Calu3 (cell line): ENCODE results near the gene FBXO40. TPM values are rescaled to one million over a fixed set of nuclear protein-coding genes. Genes with fewer than 3 reads are reported as not detected.
A peak's percentile ranks its signal among the peaks of the same experiment; 100 is the strongest.

Experiments used
- Bru-seq: library from RNA; stranded (reverse); fragments of 400-500 nt; gene quantifications from one replicate; lab custom pipeline; 2021; lab: Mats Ljungman, UMichigan
- BruChase-seq, 2 experiments: library from RNA; stranded (reverse); fragments of 400-500 nt; gene quantifications; one replicate each; lab custom pipeline; 2021; lab: Mats Ljungman, UMichigan
- BruUV-seq: library from RNA; stranded (reverse); fragments of 400-500 nt; replicated peaks from 2 replicates; lab custom pipeline; 2021; lab: Mats Ljungman, UMichigan
- CTCF ChIA-PET: fragments of 300-600 bp; sonication (Branson Sonifier 250); formaldehyde crosslinking; loops from one replicate; lab custom pipeline; 2022; ENCODE audit warnings: antibody characterized with exemption; lab: Charles Lee
- DNase-seq: peaks from one replicate; pipeline ENCODE4 v3.0.0; 2022
- H3K27ac Mint-ChIP-seq: one replicate; pipeline ENCODE4 v1.8.0; 2022; ENCODE audit warnings: mixed read lengths; ENCODE audit not compliant: unreplicated experiment
- H3K27me3 Mint-ChIP-seq: one replicate; pipeline ENCODE4 v1.8.0; 2022; ENCODE audit warnings: mixed read lengths; ENCODE audit not compliant: unreplicated experiment
- H3K36me3 Mint-ChIP-seq: one replicate; pipeline ENCODE4 v1.8.0; 2022; ENCODE audit warnings: mild to moderate bottlenecking, moderate library complexity, mixed read lengths; ENCODE audit not compliant: insufficient read depth, unreplicated experiment
- H3K4me1 Mint-ChIP-seq: one replicate; pipeline ENCODE4 v1.8.0; 2022; ENCODE audit warnings: mild to moderate bottlenecking, low read depth, mixed read lengths; ENCODE audit not compliant: unreplicated experiment
- H3K4me3 Mint-ChIP-seq: one replicate; pipeline ENCODE4 v1.8.0; 2022; ENCODE audit warnings: mild to moderate bottlenecking, low read depth, moderate library complexity, mixed read lengths; ENCODE audit not compliant: unreplicated experiment
- H3K9me3 Mint-ChIP-seq: one replicate; pipeline ENCODE4 v1.8.0; 2022; ENCODE audit warnings: low read depth, mixed read lengths; ENCODE audit not compliant: unreplicated experiment
- intact Hi-C: fragments of 100-400 bp; cut with micrococcal nuclease; formaldehyde crosslinking; loops from one replicate; pipeline ENCODE4 v1.10.0; 2022; ENCODE audit not compliant: unreplicated experiment
- long read RNA-seq: library from polyadenylated mRNA; stranded (forward); transcript quantifications from one replicate; pipeline ENCODE4 v2.0.0, GENCODE V29; 2022
- total RNA-seq: library from RNA; stranded (reverse); gene quantifications from 2 replicates; pipeline ENCODE4 v1.2.3, GENCODE V29; 2022
- TF ChIP-seq, protein P1 (sequence below): fragments of 200-600 bp; IDR thresholded peaks from one replicate; pipeline ENCODE4 v1.8.0; 2022; ENCODE audit warnings: antibody characterized with exemption; ENCODE audit not compliant: unreplicated experiment

Gene FBXO40, protein sequence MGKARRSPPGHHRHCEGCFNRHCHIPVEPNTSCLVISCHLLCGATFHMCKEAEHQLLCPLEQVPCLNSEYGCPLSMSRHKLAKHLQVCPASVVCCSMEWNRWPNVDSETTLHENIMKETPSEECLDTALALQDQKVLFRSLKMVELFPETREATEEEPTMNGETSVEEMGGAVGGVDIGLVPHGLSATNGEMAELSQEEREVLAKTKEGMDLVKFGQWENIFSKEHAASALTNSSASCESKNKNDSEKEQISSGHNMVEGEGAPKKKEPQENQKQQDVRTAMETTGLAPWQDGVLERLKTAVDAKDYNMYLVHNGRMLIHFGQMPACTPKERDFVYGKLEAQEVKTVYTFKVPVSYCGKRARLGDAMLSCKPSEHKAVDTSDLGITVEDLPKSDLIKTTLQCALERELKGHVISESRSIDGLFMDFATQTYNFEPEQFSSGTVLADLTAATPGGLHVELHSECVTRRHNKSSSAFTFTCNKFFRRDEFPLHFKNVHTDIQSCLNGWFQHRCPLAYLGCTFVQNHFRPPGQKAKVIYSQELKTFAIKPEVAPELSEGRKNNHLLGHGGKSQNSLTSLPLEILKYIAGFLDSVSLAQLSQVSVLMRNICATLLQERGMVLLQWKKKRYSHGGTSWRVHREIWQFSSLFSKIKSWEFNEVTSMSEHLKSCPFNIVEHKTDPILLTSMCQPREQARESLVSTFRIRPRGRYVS
- not detected in 2 replicates for total RNA-seq
- Bru-seq, nascent RNA, result not detected
- BruChase-seq, experiment 1, labeled RNA remaining after a 6-hour chase, result not detected
- BruChase-seq, experiment 2, labeled RNA remaining after a 2-hour chase, result not detected
- long read RNA-seq, partial matches to known transcripts, result 0 of 1 reads
- long read RNA-seq, other reads (novel, unspliced or antisense), result 1 of 1 reads

DNA sequence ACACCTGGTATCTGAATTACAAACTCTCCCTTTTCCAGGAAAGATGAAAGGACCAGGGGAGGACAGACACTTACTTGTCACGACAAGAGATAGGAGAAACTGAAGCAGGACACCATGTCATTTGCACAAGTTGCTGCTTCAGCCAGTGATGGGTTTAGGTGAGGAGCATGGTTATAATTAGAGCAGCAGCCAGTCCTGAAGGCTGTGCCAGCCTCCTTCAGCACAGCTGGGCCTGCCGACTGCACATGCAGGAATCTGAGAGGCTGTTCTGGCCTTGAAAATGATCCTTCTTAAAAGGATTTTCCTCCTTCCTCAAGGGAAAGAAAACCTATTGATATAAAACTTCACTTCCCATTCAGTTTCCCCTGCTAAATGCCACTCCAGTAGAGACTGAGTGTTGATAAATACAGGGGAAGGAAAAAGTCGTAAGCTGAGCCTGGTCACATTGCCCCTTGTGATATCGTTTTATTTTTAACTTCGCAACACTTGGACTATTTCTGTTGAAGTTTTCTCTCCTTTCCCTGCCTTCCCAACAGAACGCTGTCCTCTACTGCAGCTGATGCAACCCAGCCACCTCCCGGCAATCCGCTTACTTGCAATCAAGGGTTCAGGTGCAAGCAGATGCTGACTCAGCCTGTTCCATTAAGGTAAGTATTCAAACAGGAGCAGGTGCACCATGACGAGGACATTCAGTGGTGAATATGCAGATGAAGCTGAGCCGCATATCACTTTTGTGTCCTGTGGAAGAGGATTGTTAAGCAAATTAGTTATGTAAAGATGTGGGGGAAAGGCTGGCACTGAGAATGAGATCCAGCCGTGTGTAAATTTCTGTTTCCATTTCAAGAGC, at the start of gene FBXO40:
FBXO40 (plus strand) TSS at position 524 of the 847 bp plus-strand sequence. CDS start 27,197 bp downstream, outside the sequence.
- H3K4me1 Mint-ChIP-seq, result no peaks in the 10 kb centered on the region

GRCh38 chr3:121545049-121545573, 48.1 kb upstream of the FBXO40 start:
- CTCF ChIA-PET, result interaction anchor here (1.0 kb wide), 1 partner anchor 31 kb away, joined by 4 read pairs; no protein-coding TSS in a partner anchor
- DNase-seq, result no peak
- no peaks in the 10 kb centered on the region for H3K27me3 Mint-ChIP-seq
- H3K4me3 Mint-ChIP-seq, result peak overlapping the region; percentile 83
- H3K4me1 Mint-ChIP-seq, result peaks cover 7% of the 10 kb centered on the region
- no TSS peak for BruUV-seq
- H3K9me3 Mint-ChIP-seq, result no peaks in the 10 kb centered on the region
- peak overlapping the region; percentile 91 for H3K27ac Mint-ChIP-seq
- intact Hi-C loops, result loop anchor here (5.0 to 10.0 kb wide), 5 partner anchors 200 to 810 kb away; partner anchors contain the start of genes EAF2, GOLGB1 and IQCB1
- TF ChIP-seq, protein P1, sequence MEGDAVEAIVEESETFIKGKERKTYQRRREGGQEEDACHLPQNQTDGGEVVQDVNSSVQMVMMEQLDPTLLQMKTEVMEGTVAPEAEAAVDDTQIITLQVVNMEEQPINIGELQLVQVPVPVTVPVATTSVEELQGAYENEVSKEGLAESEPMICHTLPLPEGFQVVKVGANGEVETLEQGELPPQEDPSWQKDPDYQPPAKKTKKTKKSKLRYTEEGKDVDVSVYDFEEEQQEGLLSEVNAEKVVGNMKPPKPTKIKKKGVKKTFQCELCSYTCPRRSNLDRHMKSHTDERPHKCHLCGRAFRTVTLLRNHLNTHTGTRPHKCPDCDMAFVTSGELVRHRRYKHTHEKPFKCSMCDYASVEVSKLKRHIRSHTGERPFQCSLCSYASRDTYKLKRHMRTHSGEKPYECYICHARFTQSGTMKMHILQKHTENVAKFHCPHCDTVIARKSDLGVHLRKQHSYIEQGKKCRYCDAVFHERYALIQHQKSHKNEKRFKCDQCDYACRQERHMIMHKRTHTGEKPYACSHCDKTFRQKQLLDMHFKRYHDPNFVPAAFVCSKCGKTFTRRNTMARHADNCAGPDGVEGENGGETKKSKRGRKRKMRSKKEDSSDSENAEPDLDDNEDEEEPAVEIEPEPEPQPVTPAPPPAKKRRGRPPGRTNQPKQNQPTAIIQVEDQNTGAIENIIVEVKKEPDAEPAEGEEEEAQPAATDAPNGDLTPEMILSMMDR, result no peak
- peaks cover 22% of the 10 kb centered on the region for H3K36me3 Mint-ChIP-seq

More for the DNA sequence above, at the start of gene FBXO40:
- H3K4me3 Mint-ChIP-seq, result no peak within 1 kb of the TSS
- H3K27ac Mint-ChIP-seq, result no peak within 1 kb of the TSS
- peaks cover 5% of the 10 kb centered on the region for H3K36me3 Mint-ChIP-seq
- no peak for DNase-seq
- H3K27me3 Mint-ChIP-seq, result no peaks in the 10 kb centered on the region
- CTCF ChIA-PET, result interaction anchor here (0.7 kb wide), 1 partner anchor 747 kb away, joined by 3 read pairs; no protein-coding TSS in a partner anchor
- TF ChIP-seq, protein P1, result no peak
- H3K9me3 Mint-ChIP-seq, result no peaks in the 10 kb centered on the region
- no TSS peak for BruUV-seq
- intact Hi-C loops, result no loop called here

DNA sequence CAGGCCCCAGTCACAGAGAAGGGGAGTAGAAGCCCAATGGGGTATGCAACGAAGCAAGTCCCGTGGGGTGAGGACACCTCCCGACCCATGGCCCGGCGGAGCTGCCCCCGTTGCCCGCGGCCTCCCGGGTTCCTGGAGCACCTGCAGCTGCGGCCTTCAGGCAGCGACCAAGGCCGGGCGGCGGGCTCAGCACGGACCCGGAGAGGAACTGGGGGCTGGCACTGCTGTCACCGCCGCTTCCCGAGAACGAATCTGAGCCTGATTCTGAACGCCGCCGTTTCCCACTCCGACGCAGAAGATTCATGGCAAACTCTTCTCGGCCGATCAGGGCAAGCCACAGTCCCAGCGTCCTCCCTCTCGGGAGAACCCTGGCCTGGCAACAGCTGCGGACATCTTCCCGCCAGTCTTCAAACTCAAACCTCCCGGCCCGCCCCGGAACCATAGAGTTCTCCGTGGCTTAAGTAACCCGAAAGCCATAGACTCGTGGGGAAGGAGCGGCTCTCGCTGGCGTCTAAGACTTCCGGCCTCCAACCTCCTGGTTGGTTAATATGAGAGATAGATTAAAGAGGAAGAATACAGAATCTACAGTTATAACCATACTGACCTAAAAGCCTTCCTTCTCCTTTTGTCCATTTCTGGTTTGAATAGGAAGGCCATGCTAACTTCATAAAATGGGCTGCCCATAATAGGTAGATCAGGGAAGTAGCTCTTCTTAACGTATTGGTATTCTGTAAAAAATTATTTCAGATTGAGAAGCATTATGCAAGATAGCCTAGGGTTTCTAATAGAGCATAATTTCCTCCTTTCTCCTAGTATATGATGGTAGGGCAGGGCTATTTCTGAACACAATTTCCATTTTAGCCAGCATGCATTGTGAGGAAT, 47.4 kb upstream of the FBXO40 start, which contains the start of gene POLQ:
POLQ (minus strand) TSS at position 415 of the 882 bp plus-strand sequence; CDS start at position 304, 111 bp downstream.
- Mint-ChIP-seq H3K9me3 (no peaks in the 10 kb centered on the region), H3K36me3 (peaks cover 17% of the 10 kb centered on the region), H3K27ac (peak within 1 kb of the TSS; percentile 91), H3K4me1 (peaks cover 7% of the 10 kb centered on the region), H3K4me3 (peak within 1 kb of the TSS; percentile 83), H3K27me3 (no peaks in the 10 kb centered on the region)
- BruUV-seq, result TSS peak; percentile 51
- CTCF ChIA-PET, result interaction anchor here (0.6 to 1.5 kb wide), 3 partner anchors 30 to 547 kb away, joined by 3 read pairs; no protein-coding TSS in a partner anchor
- peak; percentile 87 for DNase-seq
- TF ChIP-seq, protein P1, result no peak
- intact Hi-C loops, result loop anchor here (1.0 to 10.0 kb wide), 7 partner anchors 199 to 809 kb away; partner anchors contain the start of genes EAF2, GOLGB1 and IQCB1
